Measurements from ENCODE around the gene RYK. TPM values are rescaled to one million over a fixed set of nuclear protein-coding genes. Genes with fewer than 3 reads are reported as not detected.
"Not testable (repeated sequence)": the region's sequence is repeated elsewhere in the genome, so short reads cannot be mapped to it uniquely, and the experiment has no call there.

The RYK gene
- total RNA-seq, 1 donor from 2014 or later, result 111 TPM

DNA sequence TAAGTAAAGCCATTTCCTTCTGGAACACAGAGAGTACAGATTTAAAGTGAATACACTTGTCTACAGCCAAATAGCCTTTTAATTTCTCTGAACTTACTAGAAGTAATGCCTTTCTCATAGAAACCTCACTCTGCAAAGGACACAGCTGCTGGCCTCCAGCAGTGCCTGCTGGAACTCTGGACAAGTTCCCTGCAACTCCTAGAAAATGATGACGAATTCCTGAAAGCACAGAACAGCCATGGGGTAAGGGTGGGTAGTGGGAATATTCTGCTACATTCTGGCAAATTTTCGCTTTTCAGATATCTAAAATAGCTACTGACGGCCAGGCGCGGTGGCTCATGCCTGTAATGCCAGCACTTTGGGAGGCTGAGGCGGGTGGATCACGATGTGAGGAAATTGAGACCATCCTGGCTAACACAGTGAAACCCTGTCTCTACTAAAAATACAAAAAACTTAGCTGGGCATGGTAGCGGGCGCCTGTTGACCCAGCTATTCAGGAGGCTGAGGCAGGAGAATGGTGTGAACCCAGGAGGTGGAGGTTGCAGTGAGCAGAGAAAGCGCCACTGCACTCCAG, 34.4 kb downstream of the RYK start:
- DNase-seq, result no peak

DNA sequence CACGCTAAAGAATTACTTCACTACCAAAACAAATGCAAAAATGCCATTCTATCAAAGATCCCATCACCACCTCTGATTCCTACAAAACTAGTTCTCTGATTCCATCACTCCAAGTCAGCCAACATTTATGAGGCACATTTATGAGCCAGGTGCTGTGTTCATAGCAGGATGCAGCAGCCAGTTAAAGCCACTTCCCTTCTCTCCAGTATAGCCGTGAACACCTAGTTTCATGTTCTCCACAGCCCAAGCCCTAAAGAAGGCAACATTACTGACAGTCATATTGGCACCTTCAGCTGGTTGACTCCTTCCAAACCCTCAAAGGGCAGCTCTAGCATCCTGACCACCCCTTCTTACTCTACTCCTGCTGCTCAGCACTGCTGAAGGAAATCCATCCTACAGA, 36.4 kb downstream of the RYK start:
- no peak for DNase-seq

DNA sequence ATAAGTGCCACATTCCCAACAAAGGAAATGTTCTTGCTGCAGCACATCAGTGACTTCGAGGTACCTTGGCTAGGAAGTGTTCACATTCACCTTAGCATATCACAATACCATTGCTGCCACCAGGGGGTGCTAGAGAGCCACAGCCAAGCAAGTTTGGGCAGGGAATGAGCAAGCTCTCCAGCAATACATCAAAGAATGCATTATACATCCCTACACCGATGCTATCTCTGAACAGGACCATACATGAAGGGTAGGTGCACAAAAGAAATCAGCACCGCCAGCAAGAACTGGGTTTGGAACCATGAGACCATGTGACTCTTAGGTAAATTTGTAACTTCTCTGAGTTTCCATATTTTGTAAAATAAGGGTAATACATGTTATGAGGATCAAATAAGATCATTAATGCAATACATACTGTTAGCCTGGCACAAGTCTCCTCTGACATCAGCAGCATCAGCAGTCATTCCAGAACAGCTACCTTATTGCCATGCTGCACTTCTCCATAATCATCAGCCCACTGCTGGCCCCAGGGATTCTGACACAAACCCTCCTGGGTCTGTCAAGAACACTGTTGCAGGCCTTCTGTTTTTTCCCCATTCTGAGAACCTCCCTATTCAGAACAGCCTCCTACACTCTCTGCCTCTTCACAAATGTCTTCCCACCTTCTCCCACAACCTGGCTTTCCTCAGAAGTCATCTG, 37.5 kb downstream of the RYK start:
- DNase-seq, result peak; percentile 92

GRCh38 chr3:134211797-134212196, 38.9 kb downstream of the RYK start:
- peak; percentile 61 for DNase-seq

DNA sequence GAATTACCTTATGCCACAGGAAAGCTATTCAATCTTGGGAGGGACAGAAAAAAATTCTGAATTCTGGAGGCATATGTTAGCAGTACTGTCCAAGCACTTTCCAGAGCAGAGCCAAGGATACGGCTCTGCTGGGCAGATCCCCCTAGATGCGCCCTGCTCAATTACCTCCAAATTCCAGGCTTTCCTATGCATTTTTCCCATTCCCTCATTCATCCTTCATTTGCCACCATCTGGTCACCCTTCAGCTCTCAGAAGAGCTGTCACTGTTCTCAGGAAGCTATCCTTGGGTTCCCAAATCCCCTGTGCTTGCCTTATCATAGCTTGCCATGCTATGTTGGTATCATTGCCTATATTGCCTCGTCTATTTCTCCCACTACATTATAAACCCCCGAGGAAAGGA, 45.2 kb downstream of the RYK start:
- no peak for DNase-seq

DNA sequence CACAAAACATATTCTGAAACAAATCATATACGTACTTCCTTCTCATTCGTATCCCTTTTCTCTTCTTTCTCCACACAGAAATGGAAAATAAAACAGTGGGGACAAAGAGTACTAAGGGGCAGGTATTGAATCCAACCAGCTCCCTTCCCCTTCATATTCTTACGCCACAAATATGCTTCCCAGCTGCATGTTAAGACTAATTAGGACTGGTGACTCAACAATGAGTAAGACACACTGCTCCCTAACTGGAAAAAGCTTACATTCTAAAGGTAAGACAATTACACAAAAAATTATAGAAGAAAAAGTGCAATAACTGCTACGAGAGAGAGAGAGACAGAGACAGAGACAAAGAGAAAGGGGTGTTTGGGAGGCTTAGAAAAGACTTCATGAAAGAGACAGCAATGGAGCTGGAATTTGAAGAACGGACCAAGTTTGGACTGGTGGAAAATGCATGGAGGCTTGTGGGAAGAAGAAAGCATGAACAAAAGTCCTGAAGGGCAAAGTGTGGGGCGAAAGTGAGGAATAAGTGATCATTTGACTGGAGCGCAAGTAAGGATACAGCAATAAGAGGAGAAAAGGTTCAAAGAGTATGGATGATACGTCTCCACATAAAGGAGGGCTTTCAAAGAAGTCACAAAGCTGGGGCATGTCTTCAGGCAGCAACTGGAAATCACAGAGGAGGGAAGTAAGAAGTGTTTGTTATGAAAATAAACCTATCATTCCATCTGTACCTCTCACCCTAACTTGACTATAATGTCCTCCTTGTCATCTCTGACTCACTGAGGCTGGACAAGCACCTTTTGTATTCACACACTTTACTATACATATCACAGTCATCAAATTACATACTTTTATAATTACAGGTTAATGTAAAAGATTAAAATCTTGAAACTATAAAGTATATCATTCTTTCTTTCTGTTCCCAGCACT, 49.2 kb downstream of the RYK start:
- DNase-seq, result no peak

DNA sequence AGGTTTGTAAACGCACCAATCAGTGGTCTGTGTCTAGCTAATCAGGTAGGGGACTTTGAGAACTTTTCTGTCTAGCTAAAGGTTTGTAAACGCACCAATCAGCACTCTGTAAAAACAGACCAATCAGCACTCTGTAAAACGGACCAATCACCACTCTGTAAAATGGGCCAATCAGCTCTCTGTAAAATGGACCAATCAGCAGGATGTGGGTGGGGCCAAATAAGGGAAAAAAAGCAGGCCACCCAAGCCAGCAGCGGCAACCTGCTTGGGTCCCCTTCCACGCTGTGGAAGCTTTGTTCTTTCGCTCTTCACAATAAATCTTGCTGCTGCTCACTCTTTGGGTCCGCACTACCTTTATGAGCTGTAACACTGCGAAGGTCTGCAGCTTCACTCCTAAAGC, 50.8 kb downstream of the RYK start:
- DNase-seq, result not testable (repeated sequence)

DNA sequence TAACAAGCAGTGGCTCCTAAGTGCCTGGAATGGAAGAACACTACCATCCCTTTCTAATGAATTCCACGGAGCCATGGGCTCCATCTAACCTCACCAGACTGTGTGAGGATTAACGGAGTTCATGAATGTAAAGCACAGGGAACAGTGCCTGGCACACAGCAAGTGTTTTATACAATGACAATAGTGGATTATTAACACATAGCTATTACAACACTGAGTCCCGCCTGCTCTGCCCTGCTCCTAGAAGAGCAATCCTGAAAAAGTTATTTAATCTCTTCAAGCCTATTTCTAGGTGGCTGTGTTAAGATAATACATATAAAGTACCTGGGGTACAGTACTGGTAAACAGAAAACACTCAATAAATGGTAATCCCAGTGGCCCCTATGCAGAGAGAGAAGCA, 51.4 kb downstream of the RYK start:
- DNase-seq, result no peak

DNA sequence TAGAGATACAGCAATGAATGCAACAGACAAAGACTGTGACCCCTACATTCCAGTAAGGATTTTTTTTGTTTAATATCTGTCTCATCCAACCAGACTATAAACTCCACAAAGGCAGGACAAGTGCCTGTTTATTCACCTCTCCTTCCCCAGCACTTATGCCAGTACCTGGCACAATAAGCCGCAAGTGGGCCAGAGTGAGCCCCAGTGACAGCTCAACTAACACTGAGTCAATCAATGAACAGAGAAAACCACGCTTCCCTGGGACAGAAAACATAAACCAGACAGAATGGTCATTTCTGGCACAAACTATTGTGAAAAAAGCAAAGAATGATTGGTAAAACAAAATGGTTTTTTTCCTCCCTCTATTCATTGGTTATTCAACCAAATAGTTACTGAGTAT, 52.2 kb downstream of the RYK start:
- no peak for DNase-seq

DNA sequence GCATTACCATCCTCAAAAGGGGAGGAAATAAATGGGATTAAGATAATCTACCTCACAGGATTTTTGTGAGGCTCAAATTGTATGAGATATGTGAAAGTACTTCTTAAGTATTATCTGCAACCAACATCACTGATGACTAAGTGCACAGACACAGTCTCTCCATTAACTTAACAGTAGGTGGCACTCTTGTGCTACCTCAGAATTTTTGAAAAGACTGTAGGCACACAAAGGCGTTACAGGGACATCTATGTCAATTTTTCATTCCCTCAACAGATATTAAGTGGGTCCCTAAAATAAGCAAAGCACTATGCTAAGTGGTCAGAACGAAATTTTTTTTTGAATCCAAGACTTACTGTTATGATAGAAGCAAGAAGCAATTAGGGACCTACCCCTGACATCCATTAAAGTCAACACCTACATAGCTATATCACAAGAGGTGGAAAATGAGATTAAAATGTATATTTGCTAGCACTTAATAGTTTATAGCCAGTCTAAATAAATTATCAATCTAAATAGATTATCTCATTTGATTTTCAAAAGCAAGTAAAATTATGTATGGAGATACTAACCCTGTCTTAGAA, 52.9 kb downstream of the RYK start:
- peak; percentile 64 for DNase-seq

- DNase-seq, result no peak
These were observed 56.4 kb downstream of the RYK start for GRCh38 chr3:134194247-134194646.

DNA sequence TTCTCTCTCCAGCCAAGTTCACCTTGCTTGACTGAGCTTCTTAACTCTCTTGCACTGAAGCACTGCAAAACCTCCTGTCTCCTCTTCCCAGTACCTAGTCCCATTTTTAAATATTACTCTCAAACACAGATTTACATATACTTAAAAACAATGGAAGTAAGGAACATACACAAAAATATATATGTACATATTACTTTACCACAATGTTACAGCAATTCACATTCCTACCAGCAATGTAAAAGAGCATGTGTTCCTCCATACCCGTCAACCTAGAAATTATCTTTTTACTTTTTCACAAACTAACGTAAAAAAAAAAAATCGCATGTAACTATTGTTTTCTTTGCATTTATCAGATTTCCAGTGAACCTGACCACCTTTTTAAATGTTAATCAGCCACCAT, 60.4 kb downstream of the RYK start:
- no peak for DNase-seq

DNA sequence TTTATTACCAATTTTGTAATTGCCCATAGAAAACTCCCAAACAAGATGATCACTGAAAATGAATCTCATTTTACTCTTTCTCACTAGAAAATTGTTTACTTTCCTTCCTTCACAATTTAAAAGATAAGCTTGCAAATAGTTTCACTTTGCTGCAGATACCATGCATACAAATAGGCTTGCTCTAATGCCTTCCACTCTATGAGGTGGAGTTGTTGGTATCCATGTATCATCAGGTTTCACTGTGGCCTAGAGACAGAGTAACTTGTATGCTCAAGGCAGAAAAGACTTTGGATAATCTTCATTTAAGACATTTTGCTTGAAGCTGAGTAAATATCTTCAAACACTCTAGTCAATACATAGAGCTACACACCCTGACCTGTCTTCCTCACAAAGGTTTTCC, 60.8 kb downstream of the RYK start:
- DNase-seq, result no peak

DNA sequence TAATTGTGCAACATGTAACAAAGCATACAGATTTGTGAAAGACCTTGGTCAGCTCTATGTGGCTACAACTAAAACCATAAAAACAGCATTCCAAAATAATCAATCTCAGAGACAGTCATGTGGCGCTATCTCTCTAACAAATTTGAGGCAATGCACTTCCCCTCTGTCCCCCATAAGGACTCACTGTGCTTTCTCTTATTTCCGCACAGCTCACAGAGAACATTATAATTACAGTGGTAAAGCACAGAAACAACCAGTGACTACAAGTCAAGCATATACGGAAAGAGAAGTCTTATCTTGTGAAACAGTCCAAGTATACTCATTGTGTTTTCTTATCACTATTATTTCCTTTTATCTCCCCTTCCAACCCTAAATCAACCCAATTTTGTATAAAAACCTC, 64.3 kb downstream of the RYK start:
- no peak for DNase-seq

- DNase-seq, result no peak
These were observed 69.9 kb downstream of the RYK start for GRCh38 chr3:134180761-134181160.

GRCh38 chr3:134179508-134179907, 71.2 kb downstream of the RYK start:
- DNase-seq, result no peak

GRCh38 chr3:134163096-134163495, 87.6 kb downstream of the RYK start:
- DNase-seq, result no peak

- DNase-seq, result no peak
These were observed 88.6 kb downstream of the RYK start for GRCh38 chr3:134161898-134162615.

DNA sequence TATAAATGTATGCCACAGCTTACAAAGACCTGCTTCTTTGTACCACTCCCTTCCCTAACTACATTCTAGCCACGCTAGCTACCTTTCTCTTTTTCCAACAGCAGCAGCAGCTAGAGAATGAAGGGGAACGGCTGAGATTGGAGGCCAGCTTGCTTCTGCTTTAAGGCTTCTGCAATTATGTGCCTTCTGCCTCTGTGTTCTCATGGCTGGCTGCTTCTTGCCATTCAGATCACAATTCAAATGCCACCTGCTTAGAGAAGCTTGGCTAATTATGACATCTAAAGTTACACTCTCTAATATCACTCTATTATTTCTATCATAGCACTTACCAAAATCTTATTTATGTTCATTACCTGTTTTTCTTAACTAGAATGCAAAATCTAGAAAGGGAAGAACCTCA, 95.2 kb downstream of the RYK start:
- no peak for DNase-seq

DNA sequence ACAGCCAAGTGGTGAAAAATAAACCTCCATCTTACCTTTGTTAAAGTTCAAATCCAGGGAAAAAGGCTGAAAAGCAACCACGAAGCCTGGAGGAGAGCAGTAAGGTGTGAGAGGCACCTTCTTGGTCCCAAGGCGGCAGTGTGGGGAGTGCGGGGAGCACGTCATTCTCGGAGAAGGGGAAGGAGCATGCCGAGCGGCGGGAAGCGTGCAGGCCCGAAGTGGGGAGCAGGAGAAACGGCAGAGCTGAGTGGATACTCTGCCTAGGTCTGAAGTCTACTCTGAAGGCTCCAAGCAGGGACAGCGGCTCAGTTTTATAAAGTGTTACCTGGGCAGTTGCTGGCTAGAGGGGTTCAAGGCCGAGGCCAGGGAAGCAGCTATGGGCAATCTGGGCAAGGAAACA, 96.9 kb downstream of the RYK start:
- no peak for DNase-seq

- no peak for DNase-seq
These were observed 100.2 kb downstream of the RYK start for GRCh38 chr3:134150476-134150875.

- no peak for DNase-seq
These were observed 101.4 kb downstream of the RYK start for GRCh38 chr3:134149286-134149685.
